SK-N-SH (cell line): ENCODE results near the gene UGGT2. TPM values are rescaled to one million over a fixed set of nuclear protein-coding genes. Genes with fewer than 3 reads are reported as not detected.

Experiments used
- CTCF ChIA-PET: fragments of 300-600, 350-600 bp; formaldehyde crosslinking; extraction: SDS; loops from one replicate; lab custom pipeline; 2021; lab: Yijun Ruan, JAX
- POLR2A ChIA-PET: fragments of 350-600 bp; sonication (Branson Sonifier 250); formaldehyde crosslinking; extraction: SDS; loops from one replicate; lab custom pipeline; 2020; ENCODE audit warnings: antibody characterized with exemption, inconsistent platforms; lab: Yijun Ruan, JAX
- DNase-seq: peaks from one replicate; pipeline ENCODE4 v3.0.0; 2012
- H2AFZ ChIP-seq: fragments of 200-600 bp; sonication (generic); 2 replicates; pipeline ENCODE4 v1.8.1; 2016; ENCODE audit warnings: antibody characterized with exemption, mild to moderate bottlenecking, low read depth
- H3F3A ChIP-seq: fragments of 200-600 bp; sonication (generic); replicated peaks from 2 replicates; pipeline ENCODE3; 2016; ENCODE audit warnings: antibody characterized with exemption, mild to moderate bottlenecking; ENCODE audit not compliant: insufficient read depth
- H3K27ac ChIP-seq, 2 experiments: fragments of 200-500 bp in 1 of 2; fragments of 200-600 bp in 1 of 2; sonication (Bioruptor generic) in 1 of 2; sonication (generic), shearing (Covaris generic) in 1 of 2; 2 replicates each; pipeline versions ENCODE4 v1.5.1 to v1.6.1; 2014 to 2016; ENCODE audit warnings: low read depth in 2 of 2, inconsistent platforms in 1 of 2, low read length in 1 of 2, mild to moderate bottlenecking in 1 of 2, mixed read lengths in 1 of 2
- H3K27me3 ChIP-seq: fragments of 200-600 bp; sonication (generic), shearing (Covaris generic); 2 replicates; pipeline ENCODE4 v1.6.1; 2016; ENCODE audit warnings: mixed run types; ENCODE audit not compliant: insufficient read depth
- H3K36me3 ChIP-seq, 2 experiments: fragments of 200-500 bp in 1 of 2; fragments of 200-600 bp in 1 of 2; sonication (Bioruptor generic) in 1 of 2; sonication (generic) in 1 of 2; replicated peaks in 1 of 2; 2 replicates each; pipeline versions ENCODE3 to v1.5.1; 2014 to 2016; ENCODE audit warnings: low read length in 1 of 2, mild to moderate bottlenecking in 1 of 2; ENCODE audit not compliant: insufficient read depth in 2 of 2, control insufficient read depth in 1 of 2
- H3K4me1 ChIP-seq, 2 experiments: fragments of 200-500 bp in 1 of 2; fragments of 200-600 bp in 1 of 2; sonication (Bioruptor generic) in 1 of 2; sonication (generic), shearing (Covaris generic) in 1 of 2; 2 replicates each; pipeline versions ENCODE4 v1.5.1 to v1.6.1; 2014 to 2016; ENCODE audit warnings: low read depth in 1 of 2, low read length in 1 of 2, mixed run types in 1 of 2; ENCODE audit not compliant: insufficient read depth in 2 of 2, control insufficient read depth in 1 of 2
- H3K4me2 ChIP-seq: fragments of 200-600 bp; sonication (generic), shearing (Covaris generic); 2 replicates; pipeline ENCODE4 v1.6.1; 2017; ENCODE audit warnings: mixed run types
- H3K4me3 ChIP-seq, 2 experiments: fragments of 200-500 bp in 1 of 2; fragments of 200-600 bp in 1 of 2; sonication (Bioruptor generic) in 1 of 2; sonication (generic), shearing (Covaris generic) in 1 of 2; 2 replicates each; pipeline versions ENCODE4 v1.5.1 to v1.8.1; 2014 to 2016; ENCODE audit warnings: low read depth in 2 of 2, inconsistent platforms in 1 of 2, low read length in 1 of 2, mild to moderate bottlenecking in 1 of 2, mixed read lengths in 1 of 2, moderate library complexity in 1 of 2
- H3K79me2 ChIP-seq: fragments of 200-600 bp; sonication (generic); 2 replicates; pipeline ENCODE4 v1.8.1; 2017; ENCODE audit warnings: mild to moderate bottlenecking; ENCODE audit not compliant: insufficient read depth
- H3K9ac ChIP-seq: fragments of 200-600 bp; sonication (generic); 2 replicates; pipeline ENCODE4 v1.6.1; 2017; ENCODE audit warnings: mixed run types
- H3K9me2 ChIP-seq: fragments of 200-600 bp; sonication (generic); 2 replicates; pipeline ENCODE4 v1.6.1; 2017; ENCODE audit warnings: mixed run types
- H3K9me3 ChIP-seq: fragments of 200-600 bp; sonication (generic); 2 replicates; pipeline ENCODE4 v1.6.1; 2017; ENCODE audit warnings: mixed run types, mild to moderate bottlenecking, moderate library complexity
- H4K20me1 ChIP-seq: fragments of 200-600 bp; sonication (generic); 2 replicates; pipeline ENCODE4 v1.6.1; 2017; ENCODE audit warnings: mild to moderate bottlenecking, mixed run types; ENCODE audit not compliant: insufficient read depth
- ELF1 ChIP-seq: IDR thresholded peaks from 2 replicates; pipeline ENCODE4 v1.4.0; 2012
- EZH2phosphoT487 ChIP-seq: fragments of 200-600 bp; sonication (generic); IDR thresholded peaks from 2 replicates; pipeline ENCODE4 v1.6.1; 2017; ENCODE audit warnings: low read depth, mixed run types, mild to moderate bottlenecking, antibody characterized with exemption, moderate library complexity, borderline replicate concordance
- FOXJ3 ChIP-seq: sonication (generic); formaldehyde crosslinking; IDR thresholded peaks from 2 replicates; pipeline ENCODE4 v1.5.1; 2020; ENCODE audit warnings: mild to moderate bottlenecking, missing genetic modification reagents
- GABPA ChIP-seq: IDR thresholded peaks from 2 replicates; pipeline ENCODE4 v1.4.0; 2012; ENCODE audit warnings: low read depth, mild to moderate bottlenecking
- GATA2 ChIP-seq: sonication (generic); formaldehyde crosslinking; IDR thresholded peaks from 2 replicates; pipeline ENCODE4 v1.5.0; 2020; ENCODE audit warnings: mild to moderate bottlenecking, missing genetic modification reagents
- JUND ChIP-seq: IDR thresholded peaks from 2 replicates; pipeline ENCODE4 v1.4.0; 2012
- MEF2A ChIP-seq: IDR thresholded peaks from 2 replicates; pipeline ENCODE4 v1.4.0; 2012; ENCODE audit warnings: low read depth, borderline replicate concordance
- MXI1 ChIP-seq: IDR thresholded peaks from 2 replicates; pipeline ENCODE4 v1.6.1; 2012; ENCODE audit warnings: mild to moderate bottlenecking, low read depth, low read length, improper control_type of control experiment
- NFIC ChIP-seq: IDR thresholded peaks from 2 replicates; pipeline ENCODE4 v1.4.0; 2012; ENCODE audit warnings: borderline replicate concordance
- NRF1 ChIP-seq: IDR thresholded peaks from 2 replicates; pipeline ENCODE4 v1.6.1; 2012; ENCODE audit warnings: low read depth, mild to moderate bottlenecking, low read length
- POLR2AphosphoS5 ChIP-seq: IDR thresholded peaks from 2 replicates; pipeline ENCODE4 v1.6.1; 2012; ENCODE audit warnings: low read depth, low read length
- RAD21 ChIP-seq: IDR thresholded peaks from 2 replicates; pipeline ENCODE4 v1.6.1; 2012; ENCODE audit warnings: mild to moderate bottlenecking, low read length
- RCOR1 ChIP-seq: fragments of 150-350 bp; IDR thresholded peaks from 2 replicates; pipeline ENCODE4 v1.6.1; 2017; ENCODE audit warnings: antibody characterized with exemption, low read length
- RXRA ChIP-seq: IDR thresholded peaks from 2 replicates; pipeline ENCODE4 v1.4.0; 2012; ENCODE audit warnings: low read depth, mild to moderate bottlenecking, borderline replicate concordance
- SIN3A ChIP-seq: IDR thresholded peaks from 2 replicates; pipeline ENCODE4 v1.6.1; 2012; ENCODE audit warnings: low read depth, mild to moderate bottlenecking, low read length, moderate library complexity, borderline replicate concordance
- TAF1 ChIP-seq: IDR thresholded peaks from 2 replicates; pipeline ENCODE4 v1.6.1; 2012; ENCODE audit warnings: low read depth, mild to moderate bottlenecking, low read length, moderate library complexity, borderline replicate concordance
- TCF12 ChIP-seq: IDR thresholded peaks from 2 replicates; pipeline ENCODE4 v1.4.0; 2012
- TEAD4 ChIP-seq: IDR thresholded peaks from 2 replicates; pipeline ENCODE4 v1.4.0; 2012; ENCODE audit warnings: mild to moderate bottlenecking, borderline replicate concordance; ENCODE audit not compliant: insufficient read depth
- USF2 ChIP-seq: fragments of 150-350 bp; IDR thresholded peaks from 2 replicates; pipeline ENCODE4 v1.6.1; 2017; ENCODE audit warnings: antibody characterized with exemption, low read length, low read depth, borderline replicate concordance
- WGBS: methylation state at CpG from one replicate; pipeline ENCODE4 v1.1.6; 2017; ENCODE audit warnings: low lambda C conversion rate; 5-methylcytosine and 5-hydroxymethylcytosine counted together
- polyA plus RNA-seq, 3 experiments: library from polyadenylated mRNA; depleted of rRNA; stranded (reverse); fragments of >200 nt; gene quantifications; 2 replicates each; pipeline ENCODE4 v1.2.3, GENCODE V29; 2012
- TF ChIP-seq, protein P1 (sequence below): fragments of 200-600 bp; sonication (generic); IDR thresholded peaks from 2 replicates; pipeline ENCODE4 v1.6.1; 2017; ENCODE audit warnings: antibody characterized with exemption, mild to moderate bottlenecking, moderate library complexity
- TF ChIP-seq, protein P2 (sequence below): IDR thresholded peaks from 2 replicates; pipeline ENCODE4; 2012
- TF ChIP-seq, protein P3 (sequence below): IDR thresholded peaks from 2 replicates; pipeline ENCODE4 v1.4.0; 2012; ENCODE audit warnings: low read depth

Gene UGGT2
- polyA plus RNA-seq, 1 of the 3 experiments (the other 2 are of a cell fraction): 13.3 TPM

- H3K9me3 ChIP-seq: no peaks in the 10 kb centered on the region
- WGBS: 95% methylated on average over 5 of the region's 5 CpGs
- POLR2A ChIA-PET: no interaction called here
Measured at GRCh38 chr13:95987841-95988240, 65.4 kb downstream of the UGGT2 start.

GRCh38 chr13:95982144-95982543, 71.1 kb downstream of the UGGT2 start:
- Histone ChIP-seq H3K4me2 (no peak overlapping the region), H2AFZ (no peak overlapping the region), H3K4me3 (no peak overlapping the region), H3K4me1 (no peaks in the 10 kb centered on the region), H3K79me2 (no peaks in the 10 kb centered on the region), H3K36me3 (peaks cover 0 to 14% of the 10 kb centered on the region in 2 experiments), H4K20me1 (no peaks in the 10 kb centered on the region), H3K9me3 (no peaks in the 10 kb centered on the region), H3K9me2 (no peaks in the 10 kb centered on the region; the same call in 1 of the 2 replicates)
- POLR2A ChIA-PET: no interaction called here
- TF ChIP-seq SIN3A (no peak), TCF12 (no peak), EZH2phosphoT487 (no peak), RCOR1 (no peak), FOXJ3 (CRISPR knock-in tag) (no peak), MXI1 (no peak), RAD21 (no peak)
- TF ChIP-seq, protein P1, sequence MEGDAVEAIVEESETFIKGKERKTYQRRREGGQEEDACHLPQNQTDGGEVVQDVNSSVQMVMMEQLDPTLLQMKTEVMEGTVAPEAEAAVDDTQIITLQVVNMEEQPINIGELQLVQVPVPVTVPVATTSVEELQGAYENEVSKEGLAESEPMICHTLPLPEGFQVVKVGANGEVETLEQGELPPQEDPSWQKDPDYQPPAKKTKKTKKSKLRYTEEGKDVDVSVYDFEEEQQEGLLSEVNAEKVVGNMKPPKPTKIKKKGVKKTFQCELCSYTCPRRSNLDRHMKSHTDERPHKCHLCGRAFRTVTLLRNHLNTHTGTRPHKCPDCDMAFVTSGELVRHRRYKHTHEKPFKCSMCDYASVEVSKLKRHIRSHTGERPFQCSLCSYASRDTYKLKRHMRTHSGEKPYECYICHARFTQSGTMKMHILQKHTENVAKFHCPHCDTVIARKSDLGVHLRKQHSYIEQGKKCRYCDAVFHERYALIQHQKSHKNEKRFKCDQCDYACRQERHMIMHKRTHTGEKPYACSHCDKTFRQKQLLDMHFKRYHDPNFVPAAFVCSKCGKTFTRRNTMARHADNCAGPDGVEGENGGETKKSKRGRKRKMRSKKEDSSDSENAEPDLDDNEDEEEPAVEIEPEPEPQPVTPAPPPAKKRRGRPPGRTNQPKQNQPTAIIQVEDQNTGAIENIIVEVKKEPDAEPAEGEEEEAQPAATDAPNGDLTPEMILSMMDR: no peak
- TF ChIP-seq, protein P2, sequence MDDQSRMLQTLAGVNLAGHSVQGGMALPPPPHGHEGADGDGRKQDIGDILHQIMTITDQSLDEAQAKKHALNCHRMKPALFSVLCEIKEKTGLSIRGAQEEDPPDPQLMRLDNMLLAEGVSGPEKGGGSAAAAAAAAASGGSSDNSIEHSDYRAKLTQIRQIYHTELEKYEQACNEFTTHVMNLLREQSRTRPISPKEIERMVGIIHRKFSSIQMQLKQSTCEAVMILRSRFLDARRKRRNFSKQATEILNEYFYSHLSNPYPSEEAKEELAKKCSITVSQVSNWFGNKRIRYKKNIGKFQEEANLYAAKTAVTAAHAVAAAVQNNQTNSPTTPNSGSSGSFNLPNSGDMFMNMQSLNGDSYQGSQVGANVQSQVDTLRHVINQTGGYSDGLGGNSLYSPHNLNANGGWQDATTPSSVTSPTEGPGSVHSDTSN: no peak
- TF ChIP-seq, all 33 proteins: peak for 0
- 80% methylated on average over 4 of the region's 4 CpGs for WGBS
- H3K27me3 ChIP-seq: no peaks in the 10 kb centered on the region
- H3K27ac ChIP-seq: no peak overlapping the region
- DNase-seq: no peak
- CTCF ChIA-PET: interaction anchor here (1.1 kb wide), 1 partner anchor 149 kb away, joined by 3 read pairs; no protein-coding TSS in a partner anchor
- H3F3A ChIP-seq: peaks cover 3% of the 10 kb centered on the region
- H3K9ac ChIP-seq: no peak overlapping the region

More at GRCh38 chr13:95987841-95988240, 65.4 kb downstream of the UGGT2 start:
- DNase-seq: no peak
- no peak overlapping the region for H2AFZ ChIP-seq
- H3K9ac ChIP-seq: no peak overlapping the region
- peaks cover 3% of the 10 kb centered on the region for H3F3A ChIP-seq
- H3K9me2 ChIP-seq: no peaks in the 10 kb centered on the region; the same call in 1 of the 2 replicates
- peaks cover 0 to 39% of the 10 kb centered on the region in 2 experiments for H3K36me3 ChIP-seq
- TF ChIP-seq JUND: no peak
- no peak for TF ChIP-seq EZH2phosphoT487
- TF ChIP-seq GATA2: no peak
- no peak for TF ChIP-seq NRF1
- TF ChIP-seq MXI1: no peak
- no peak for TF ChIP-seq ELF1
- TF ChIP-seq, protein P3, sequence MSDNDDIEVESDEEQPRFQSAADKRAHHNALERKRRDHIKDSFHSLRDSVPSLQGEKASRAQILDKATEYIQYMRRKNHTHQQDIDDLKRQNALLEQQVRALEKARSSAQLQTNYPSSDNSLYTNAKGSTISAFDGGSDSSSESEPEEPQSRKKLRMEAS: no peak
- TF ChIP-seq FOXJ3 (CRISPR knock-in tag): no peak
- TF ChIP-seq MEF2A: no peak
- no peak for TF ChIP-seq GABPA
- no peak for TF ChIP-seq TAF1
- TF ChIP-seq TEAD4: no peak
- TF ChIP-seq NFIC: no peak
- TF ChIP-seq POLR2AphosphoS5: no peak
- no peak for TF ChIP-seq RXRA
- no peak for TF ChIP-seq SIN3A
- TF ChIP-seq, protein P2: no peak
- no peak for TF ChIP-seq RAD21
- TF ChIP-seq USF2: no peak
- CTCF ChIA-PET: interaction anchor here (1.4 to 2.4 kb wide), 2 partner anchors 8 to 32 kb away, joined by 6 read pairs; no protein-coding TSS in a partner anchor
- H4K20me1 ChIP-seq: no peaks in the 10 kb centered on the region
- H3K4me3 ChIP-seq: no peak overlapping the region
- H3K27me3 ChIP-seq: no peaks in the 10 kb centered on the region
- no peak overlapping the region for H3K27ac ChIP-seq
- no peak overlapping the region for H3K4me2 ChIP-seq
- no peaks in the 10 kb centered on the region for H3K79me2 ChIP-seq
- no peaks in the 10 kb centered on the region for H3K4me1 ChIP-seq
